HCT116 (cell line): Measurements from ENCODE around the gene TCL1B. TPM values are rescaled to one million over a fixed set of nuclear protein-coding genes. Genes with fewer than 3 reads are reported as not detected.

Experiments used
- ATAC-seq: fragments of 200-7000 bp; cut with Tn5 transposase; 2 replicates; pipeline ENCODE4 v1.9.1; 2020; ENCODE audit warnings: mild to moderate bottlenecking, moderate library complexity
- BruUV-seq: library from RNA; stranded (reverse); fragments of 400-500 nt; replicated peaks from 2 replicates; lab custom pipeline; 2021; lab: Mats Ljungman, UMichigan
- CTCF ChIA-PET: fragments of 300-600 bp; sonication (Branson Sonifier 250); formaldehyde crosslinking; loops from one replicate; lab custom pipeline; 2021; ENCODE audit warnings: antibody characterized with exemption; lab: Charles Lee
- POLR2A ChIA-PET: fragments of 300-600, 350-600 bp; sonication (Branson Sonifier 250); formaldehyde crosslinking; loops from one replicate; lab custom pipeline; 2021; ENCODE audit warnings: antibody characterized with exemption; lab: Charles Lee
- RAD21 ChIA-PET, 2 experiments: fragments of 300-600 bp; sonication (Branson Sonifier 250); formaldehyde crosslinking; loops; one replicate each; lab custom pipeline; 2023; ENCODE audit warnings: low total read pairs in 2 of 2; ENCODE audit not compliant: uncharacterized antibody in 2 of 2, unreplicated experiment in 2 of 2, low non-redundant PET in 1 of 2; lab: Charles Lee
- DNase-seq: peaks from one replicate; pipeline ENCODE4 v3.0.0-alpha.2; 2010; ENCODE audit warnings: low read depth, low spot score
- H2AFZ ChIP-seq: fragments of 200-600 bp; shearing (Covaris generic), sonication (generic); 2 replicates; pipeline ENCODE4 v1.6.1; 2017; ENCODE audit warnings: low read depth, mixed run types, mixed read lengths, antibody characterized with exemption, low read length; ENCODE audit not compliant: poor library complexity, severe bottlenecking
- H3K27ac ChIP-seq: 2 replicates; pipeline ENCODE4 v1.5.1; 2012; ENCODE audit warnings: low read depth, low read length
- H3K27me3 ChIP-seq: fragments of 200-600 bp; sonication (generic); 2 replicates; pipeline ENCODE4 v1.6.1; 2016; ENCODE audit warnings: mixed run types, low read length, mixed read lengths; ENCODE audit not compliant: insufficient read depth
- H3K36me3 ChIP-seq, 2 experiments: fragments of 200-500 bp in 1 of 2; fragments of 200-600 bp in 1 of 2; sonication (Bioruptor generic) in 1 of 2; sonication (generic) in 1 of 2; 2 replicates each; pipeline versions ENCODE4 v1.5.1 to v1.6.1; 2014 to 2016; ENCODE audit warnings: low read length in 2 of 2, inconsistent platforms in 1 of 2, mixed read lengths in 1 of 2, mixed run types in 1 of 2; ENCODE audit not compliant: insufficient read depth in 2 of 2, control insufficient read depth in 1 of 2
- H3K4me1 ChIP-seq, 2 experiments: fragments of 200-600 bp in 1 of 2; sonication (generic) in 1 of 2; 2 replicates each; pipeline versions ENCODE4 v1.5.1 to v1.6.1; 2012 to 2017; ENCODE audit warnings: low read length in 2 of 2, inconsistent platforms in 1 of 2, mild to moderate bottlenecking in 1 of 2, mixed read lengths in 1 of 2, mixed run types in 1 of 2, moderate library complexity in 1 of 2; ENCODE audit not compliant: insufficient read depth in 2 of 2, control insufficient read depth in 1 of 2
- H3K4me2 ChIP-seq: fragments of 200-600 bp; sonication (generic); 2 replicates; pipeline ENCODE4 v1.6.1; 2017; ENCODE audit warnings: mixed run types, low read length, mixed read lengths
- H3K4me3 ChIP-seq, 2 experiments: fragments of 200-600 bp in 1 of 2; sonication (generic) in 1 of 2; replicated peaks in 1 of 2; 2 replicates each; pipeline ENCODE4 v1.5.1; 2011 to 2016; ENCODE audit warnings: low read length in 2 of 2, control low read depth in 1 of 2, low read depth in 1 of 2, mild to moderate bottlenecking in 1 of 2, mixed read lengths in 1 of 2, mixed run types in 1 of 2
- H3K79me2 ChIP-seq: fragments of 200-600 bp; sonication (generic); 2 replicates; pipeline ENCODE4 v1.6.1; 2017; ENCODE audit warnings: mild to moderate bottlenecking, mixed run types, low read length, moderate library complexity, mixed read lengths; ENCODE audit not compliant: insufficient read depth
- H3K9ac ChIP-seq: fragments of 200-600 bp; sonication (generic); 2 replicates; pipeline ENCODE4 v1.6.1; 2016; ENCODE audit warnings: low read length, mixed read lengths
- H3K9me2 ChIP-seq: fragments of 200-600 bp; sonication (generic), shearing (Covaris generic); 2 replicates; pipeline ENCODE4 v1.6.1; 2017; ENCODE audit warnings: mixed run types, mild to moderate bottlenecking, moderate library complexity; ENCODE audit not compliant: insufficient read depth
- H3K9me3 ChIP-seq, 2 experiments: fragments of 200-500 bp in 1 of 2; fragments of 200-600 bp in 1 of 2; sonication (Bioruptor generic) in 1 of 2; sonication (generic) in 1 of 2; 2 replicates each; pipeline ENCODE4 v1.6.1; 2014 to 2017; ENCODE audit warnings: low read length in 2 of 2, mixed read lengths in 2 of 2, inconsistent platforms in 1 of 2, low read depth in 1 of 2, mild to moderate bottlenecking in 1 of 2, mixed run types in 1 of 2, moderate library complexity in 1 of 2; ENCODE audit not compliant: control insufficient read depth in 1 of 2, insufficient read depth in 1 of 2
- H4K20me1 ChIP-seq: fragments of 200-600 bp; sonication (generic), shearing (Covaris generic); 2 replicates; pipeline ENCODE4 v1.6.1; 2017; ENCODE audit warnings: mixed run types, mild to moderate bottlenecking, moderate library complexity; ENCODE audit not compliant: insufficient read depth
- ATF3 ChIP-seq: IDR thresholded peaks from 2 replicates; pipeline ENCODE4 v1.6.1; 2012
- CEBPB ChIP-seq: IDR thresholded peaks from 2 replicates; pipeline ENCODE4 v1.6.1; 2012; ENCODE audit warnings: low read depth
- CTCF ChIP-seq, 3 experiments: fragments of 200-600 bp in 1 of 3; sonication (generic) in 1 of 3; IDR thresholded peaks in 2 of 3; conservative IDR thresholded peaks in 1 of 3; 2 replicates each; pipeline ENCODE4 v1.5.1; 2012 to 2017; ENCODE audit warnings: low read depth in 2 of 3, low read length in 2 of 3, antibody characterized with exemption in 1 of 3, borderline replicate concordance in 1 of 3, control low read depth in 1 of 3, mild to moderate bottlenecking in 1 of 3, mixed read lengths in 1 of 3, mixed run types in 1 of 3, moderate library complexity in 1 of 3; ENCODE audit not compliant: insufficient read depth in 1 of 3
- EGR1 ChIP-seq: IDR thresholded peaks from 2 replicates; pipeline ENCODE4 v1.6.1; 2012; ENCODE audit warnings: low read depth
- ELF1 ChIP-seq: IDR thresholded peaks from 2 replicates; pipeline ENCODE4 v1.6.1; 2012; ENCODE audit warnings: low read depth, borderline replicate concordance
- EZH2 ChIP-seq: fragments of 200-600 bp; sonication (generic); IDR thresholded peaks from 2 replicates; pipeline ENCODE4 v1.6.1; 2017; ENCODE audit warnings: antibody characterized with exemption, mixed run types
- EZH2phosphoT487 ChIP-seq: fragments of 200-600 bp; IDR thresholded peaks from 2 replicates; pipeline ENCODE4 v1.6.1; 2018; ENCODE audit warnings: antibody characterized with exemption, borderline replicate concordance
- JUND ChIP-seq: IDR thresholded peaks from 2 replicates; pipeline ENCODE4 v1.6.1; 2012
- MAX ChIP-seq: IDR thresholded peaks from 2 replicates; pipeline ENCODE4 v1.6.1; 2012
- POLR2A ChIP-seq: IDR thresholded peaks from 2 replicates; pipeline ENCODE4 v1.7.0; 2011; ENCODE audit warnings: borderline replicate concordance; ENCODE audit not compliant: insufficient read depth, insufficient read length; ENCODE audit errors: extremely low read depth
- POLR2AphosphoS5 ChIP-seq: IDR thresholded peaks from 2 replicates; pipeline ENCODE4 v1.6.1; 2011; ENCODE audit warnings: mild to moderate bottlenecking, low read depth, low read length, moderate library complexity
- RAD21 ChIP-seq: IDR thresholded peaks from 2 replicates; pipeline ENCODE4 v1.6.1; 2012; ENCODE audit warnings: low read depth, mild to moderate bottlenecking
- REST ChIP-seq: IDR thresholded peaks from 2 replicates; pipeline ENCODE4 v1.6.1; 2012; ENCODE audit warnings: low read depth
- SIN3A ChIP-seq: IDR thresholded peaks from 2 replicates; pipeline ENCODE4 v1.6.1; 2012; ENCODE audit warnings: low read depth
- SP1 ChIP-seq: IDR thresholded peaks from 2 replicates; pipeline ENCODE4 v1.6.1; 2012; ENCODE audit warnings: low read depth
- TCF7L2 ChIP-seq: IDR thresholded peaks from 2 replicates; pipeline ENCODE4 v1.7.0; 2011; ENCODE audit warnings: borderline replicate concordance, inconsistent platforms; ENCODE audit not compliant: insufficient read depth, insufficient read length; ENCODE audit errors: extremely low read depth
- YY1 ChIP-seq: IDR thresholded peaks from 2 replicates; pipeline ENCODE4 v1.6.1; 2011; ENCODE audit warnings: low read length, low read depth, moderate library complexity, mild to moderate bottlenecking; ENCODE audit not compliant: insufficient replicate concordance; ENCODE audit errors: extremely low read depth
- ZFX ChIP-seq: fragments of 450-650 bp; IDR thresholded peaks from 2 replicates; pipeline ENCODE4 v1.6.1; 2017
- ZNF274 ChIP-seq: fragments of 200-500 bp; sonication (Bioruptor generic); IDR thresholded peaks from 2 replicates; pipeline ENCODE4 v1.6.1; 2014; ENCODE audit warnings: mild to moderate bottlenecking, low read depth, low read length, inconsistent platforms
- intact Hi-C: fragments of 100-400 bp; cut with micrococcal nuclease; formaldehyde crosslinking; loops from 2 replicates; pipeline ENCODE4 v1.10.0; 2022
- total RNA-seq: library from RNA; stranded (reverse); gene quantifications from one replicate; pipeline ENCODE4 v1.2.1, GENCODE V29; 2021; ENCODE audit not compliant: unreplicated experiment

The TCL1B gene
- total RNA-seq, 1 experiment from 2014 or later = not detected

GRCh38 chr14:95651028-95651427, 35.2 kb upstream of the TCL1B start:
- no peaks in the 10 kb centered on the region for H3K79me2 ChIP-seq
- ATAC-seq = no peak
- H2AFZ ChIP-seq = no peak overlapping the region
- no peaks in the 10 kb centered on the region for H3K9me2 ChIP-seq
- no peaks in the 10 kb centered on the region for H4K20me1 ChIP-seq
- no peaks in the 10 kb centered on the region for H3K9me3 ChIP-seq
- no TSS peak for BruUV-seq
- no peaks in the 10 kb centered on the region for H3K4me1 ChIP-seq
- CTCF ChIA-PET = no interaction called here
- H3K4me3 ChIP-seq = no peak overlapping the region
- H3K27ac ChIP-seq = no peak overlapping the region
- peaks cover 51% of the 10 kb centered on the region for H3K27me3 ChIP-seq
- no peak overlapping the region for H3K9ac ChIP-seq
- no peak for TF ChIP-seq REST
- TF ChIP-seq CTCF (IDR thresholded peaks at IDR 0.05 in 2 of 3, conservative IDR thresholded peaks at IDR 0.05 in 1 of 3; ENCODE audit: borderline replicate concordance in 1 of 3, insufficient read depth in 1 of 3, low read depth in 2 of 3, low read length in 2 of 3) = no peak
- TF ChIP-seq YY1 = no peak
- no peak for TF ChIP-seq JUND
- no peak for TF ChIP-seq ELF1
- TF ChIP-seq ZNF274 = no peak
- no peak for TF ChIP-seq POLR2A
- TF ChIP-seq TCF7L2 = no peak
- no peak for TF ChIP-seq EGR1
- TF ChIP-seq CEBPB = no peak
- no peak for TF ChIP-seq EZH2phosphoT487
- no peak for TF ChIP-seq MAX
- no peak for TF ChIP-seq ATF3
- TF ChIP-seq POLR2AphosphoS5 = no peak
- TF ChIP-seq SP1 = no peak
- TF ChIP-seq RAD21 = no peak
- no peak for TF ChIP-seq ZFX
- no peak for TF ChIP-seq EZH2
- TF ChIP-seq SIN3A = no peak
- no peak overlapping the region for H3K4me2 ChIP-seq
- no peak for DNase-seq
- POLR2A ChIA-PET = no interaction called here
- no peaks in the 10 kb centered on the region for H3K36me3 ChIP-seq
- intact Hi-C loops = no loop called here
- RAD21 ChIA-PET = no interaction called here
